Cerebellar nuclear complex (tissue), 1 donor: ENCODE results near the gene PAPPA2.
A peak's percentile ranks its signal among the peaks of the same experiment; 100 is the strongest.

Experiments used
- DNase-seq, 2 experiments: peaks; one replicate each; lab custom pipeline; 2025; lab: John Stamatoyannopoulos, UW

Gene PAPPA2

GRCh38 chr1:176857632-176858031 is 394.7 kb downstream of the PAPPA2 start:
- DNase-seq = no peak

- no peak for DNase-seq
These were observed 395.5 kb downstream of the PAPPA2 start for GRCh38 chr1:176858433-176858916.

- no peak for DNase-seq
These were observed 400.6 kb downstream of the PAPPA2 start for GRCh38 chr1:176863613-176864012.

- DNase-seq = no peak
These were observed 401.2 kb downstream of the PAPPA2 start for GRCh38 chr1:176864211-176864610.

- no peak for DNase-seq
These were observed 403.2 kb downstream of the PAPPA2 start for GRCh38 chr1:176866011-176866714.

GRCh38 chr1:176869577-176869976 is 406.6 kb downstream of the PAPPA2 start:
- DNase-seq = no peak

GRCh38 chr1:176876966-176877515 is 414.1 kb downstream of the PAPPA2 start:
- DNase-seq = no peak

- DNase-seq = no peak
These were observed 414.6 kb downstream of the PAPPA2 start for GRCh38 chr1:176877557-176877956.

GRCh38 chr1:176878750-176879536 is 416.0 kb downstream of the PAPPA2 start:
- no peak for DNase-seq

GRCh38 chr1:176879784-176880620 is 417.0 kb downstream of the PAPPA2 start:
- DNase-seq = no peak

GRCh38 chr1:176880955-176881595 is 418.1 kb downstream of the PAPPA2 start:
- DNase-seq = peak in 1 of 2 experiments; percentile 39

- no peak for DNase-seq
These were observed 421.3 kb downstream of the PAPPA2 start for GRCh38 chr1:176884286-176884685.

GRCh38 chr1:176884911-176885310 is 421.9 kb downstream of the PAPPA2 start:
- no peak for DNase-seq

- no peak for DNase-seq
These were observed 422.4 kb downstream of the PAPPA2 start for GRCh38 chr1:176885341-176885740.

- DNase-seq = no peak
These were observed 422.8 kb downstream of the PAPPA2 start for GRCh38 chr1:176885751-176886150.

GRCh38 chr1:176888471-176889032 is 425.6 kb downstream of the PAPPA2 start:
- DNase-seq = no peak

- no peak for DNase-seq
These were observed 430.8 kb downstream of the PAPPA2 start for GRCh38 chr1:176893625-176894352.

- DNase-seq = no peak
These were observed 431.5 kb downstream of the PAPPA2 start for GRCh38 chr1:176894450-176894849.
